Endothelial cell of umbilical vein (primary cell): Measurements from ENCODE around the gene RAD51B.

ENCODE experiments used
- CTCF ChIP-seq, 2 donors: IDR thresholded peaks; 1 replicate in 1 of 2; 2 replicates in 1 of 2; pipeline ENCODE4 v1.5.1; 2011; ENCODE audit warnings: low read length in 2 of 2, mild to moderate bottlenecking in 2 of 2, moderate library complexity in 2 of 2, control low read depth in 1 of 2, inconsistent platforms in 1 of 2, low read depth in 1 of 2; ENCODE audit not compliant: insufficient read depth in 1 of 2; ENCODE audit errors: extremely low read depth in 1 of 2
- POLR2A ChIP-seq: IDR thresholded peaks from 2 replicates; pipeline ENCODE4 v1.6.1; 2012; ENCODE audit warnings: low read depth, mild to moderate bottlenecking, control low read depth, low read length

DNA sequence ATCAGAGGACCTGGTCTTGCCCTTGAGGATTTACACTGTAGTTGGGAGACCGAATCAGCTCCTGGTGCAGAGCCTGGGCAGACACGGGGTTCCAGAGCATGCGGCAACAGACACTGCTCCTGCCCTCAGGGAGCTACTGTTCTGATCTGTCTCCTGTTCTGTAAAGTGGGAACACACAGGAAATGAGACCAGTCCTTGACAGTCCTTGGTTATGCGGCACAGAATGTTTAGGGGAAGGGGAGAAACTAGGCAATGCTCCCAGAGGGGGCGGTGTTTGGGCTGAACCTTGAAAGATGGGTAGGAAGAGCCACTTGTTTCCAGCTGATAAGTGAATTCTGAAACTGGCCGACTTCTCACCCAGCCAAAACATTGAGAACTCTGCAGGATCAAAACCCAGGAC lies 840.9 kb downstream of the RAD51B start:
- TF ChIP-seq CTCF (IDR thresholded peaks at IDR 0.05; ENCODE audit: extremely low read depth in 1 of 2, insufficient read depth in 1 of 2, low read depth in 1 of 2, low read length in 2 of 2) = no peak
- TF ChIP-seq POLR2A = no peak
